C4-2B (cell line): ENCODE data around the gene TMEM178A.

Experiments
- CTCF ChIP-seq: fragments of 450-650 bp; conservative IDR thresholded peaks from 2 replicates; pipeline ENCODE4 v1.5.1; 2017; ENCODE audit warnings: mild to moderate bottlenecking
- ZFX ChIP-seq: fragments of 450-650 bp; IDR thresholded peaks from 2 replicates; pipeline ENCODE4 v1.6.1; 2017

- TF ChIP-seq CTCF (no peak), ZFX (no peak)
Observed at GRCh38 chr2:39671604-39672003, 5.9 kb downstream of the TMEM178A start.
